ENCODE results near the gene EPC2. TPM values are rescaled to one million over a fixed set of nuclear protein-coding genes. Genes with fewer than 3 reads are reported as not detected.
A peak's percentile ranks its signal among the peaks of the same experiment; 100 is the strongest.

The EPC2 gene
- total and polyA plus RNA-seq, 4 donors, result 7.0 to 65.3 (median 20.8) TPM

GRCh38 chr2:148613231-148614013 lies 31.1 kb upstream of the EPC2 start:
- no peak overlapping the region for H3K27ac ChIP-seq (ENCODE audit: low read depth in 1 of 2, low read length in 1 of 2)
- WGBS, 2 donors, result 95 to 96% methylated on average over 7 of the region's 7 CpGs
- peaks cover 4 to 23% (median 18%) of the 10 kb centered on the region in 5 donors for H3K4me1 ChIP-seq (ENCODE audit: control insufficient read depth in 5 of 5, insufficient read depth in 5 of 5, low read length in 5 of 5)

DNA sequence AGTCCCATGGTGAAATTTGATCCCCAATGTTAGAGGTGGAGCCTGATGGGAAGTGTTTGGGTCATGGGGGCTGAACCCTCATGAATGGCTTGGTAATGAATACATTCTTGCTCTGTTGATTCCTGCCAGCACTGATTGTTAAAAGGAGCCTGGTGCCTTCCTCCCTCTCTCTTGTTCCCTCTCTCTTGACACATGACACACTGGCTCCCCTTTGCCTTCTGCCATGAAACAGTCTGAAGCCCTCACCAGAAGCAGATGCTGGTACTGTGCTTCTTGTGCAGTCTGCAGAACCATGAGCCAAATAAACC lies 30.6 kb upstream of the EPC2 start:
- no peak overlapping the region for H3K9ac ChIP-seq (ENCODE audit: insufficient read depth in 1 of 2, low read length in 2 of 2)
- H3K27ac ChIP-seq (ENCODE audit: low read depth in 1 of 2, low read length in 1 of 2), result peak overlapping the region; percentile 1 to 82
- H3K4me1 ChIP-seq (ENCODE audit: control insufficient read depth in 5 of 5, insufficient read depth in 5 of 5, low read length in 5 of 5), result peaks cover 4 to 23% (median 19%) of the 10 kb centered on the region in 5 donors
- H3K4me3 ChIP-seq, result no peak overlapping the region
- H3K36me3 ChIP-seq (ENCODE audit: control insufficient read depth in 4 of 4, insufficient read depth in 4 of 4, low read length in 4 of 4), result no peaks in the 10 kb centered on the region
- H3K9me3 ChIP-seq (ENCODE audit: control insufficient read depth in 4 of 4, insufficient read depth in 3 of 4, low read length in 3 of 4), result no peaks in the 10 kb centered on the region
- ATAC-seq (ENCODE audit: insufficient read depth, low FRiP score) (no peak), DNase-seq (peak in 2 of 3 donors; percentile 22 to 34)
- no peaks in the 10 kb centered on the region for H3K27me3 ChIP-seq (ENCODE audit: control insufficient read depth in 3 of 3, insufficient read depth in 3 of 3, low read length in 2 of 3)
- TF ChIP-seq, protein P1, sequence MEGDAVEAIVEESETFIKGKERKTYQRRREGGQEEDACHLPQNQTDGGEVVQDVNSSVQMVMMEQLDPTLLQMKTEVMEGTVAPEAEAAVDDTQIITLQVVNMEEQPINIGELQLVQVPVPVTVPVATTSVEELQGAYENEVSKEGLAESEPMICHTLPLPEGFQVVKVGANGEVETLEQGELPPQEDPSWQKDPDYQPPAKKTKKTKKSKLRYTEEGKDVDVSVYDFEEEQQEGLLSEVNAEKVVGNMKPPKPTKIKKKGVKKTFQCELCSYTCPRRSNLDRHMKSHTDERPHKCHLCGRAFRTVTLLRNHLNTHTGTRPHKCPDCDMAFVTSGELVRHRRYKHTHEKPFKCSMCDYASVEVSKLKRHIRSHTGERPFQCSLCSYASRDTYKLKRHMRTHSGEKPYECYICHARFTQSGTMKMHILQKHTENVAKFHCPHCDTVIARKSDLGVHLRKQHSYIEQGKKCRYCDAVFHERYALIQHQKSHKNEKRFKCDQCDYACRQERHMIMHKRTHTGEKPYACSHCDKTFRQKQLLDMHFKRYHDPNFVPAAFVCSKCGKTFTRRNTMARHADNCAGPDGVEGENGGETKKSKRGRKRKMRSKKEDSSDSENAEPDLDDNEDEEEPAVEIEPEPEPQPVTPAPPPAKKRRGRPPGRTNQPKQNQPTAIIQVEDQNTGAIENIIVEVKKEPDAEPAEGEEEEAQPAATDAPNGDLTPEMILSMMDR (IDR thresholded peaks at IDR 0.05; ENCODE audit: control extremely low read depth, extremely low read depth), result no peak

More at GRCh38 chr2:148613231-148614013, 31.1 kb upstream of the EPC2 start:
- no peak for ATAC-seq (ENCODE audit: insufficient read depth, low FRiP score)
- no peaks in the 10 kb centered on the region for H3K36me3 ChIP-seq (ENCODE audit: control insufficient read depth in 4 of 4, insufficient read depth in 4 of 4, low read length in 4 of 4)
- TF ChIP-seq, protein P1 (IDR thresholded peaks at IDR 0.05; ENCODE audit: control extremely low read depth, extremely low read depth), result no peak
- no peaks in the 10 kb centered on the region for H3K27me3 ChIP-seq (ENCODE audit: control insufficient read depth in 3 of 3, insufficient read depth in 3 of 3, low read length in 2 of 3)
- no peak overlapping the region for H3K9ac ChIP-seq (ENCODE audit: insufficient read depth in 1 of 2, low read length in 2 of 2)
- H3K4me3 ChIP-seq, result no peak overlapping the region
- no peaks in the 10 kb centered on the region for H3K9me3 ChIP-seq (ENCODE audit: control insufficient read depth in 4 of 4, insufficient read depth in 3 of 4, low read length in 3 of 4)
- no peak for DNase-seq

- no peaks in the 10 kb centered on the region for H3K36me3 ChIP-seq (ENCODE audit: control insufficient read depth in 4 of 4, insufficient read depth in 4 of 4, low read length in 4 of 4)
- no peaks in the 10 kb centered on the region for H3K27me3 ChIP-seq (ENCODE audit: control insufficient read depth in 3 of 3, insufficient read depth in 3 of 3, low read length in 2 of 3)
- H3K9ac ChIP-seq (ENCODE audit: insufficient read depth in 1 of 2, low read length in 2 of 2), result peak overlapping the region in 1 of 2 donors; percentile 7
- WGBS, 2 donors, result 35 to 41% methylated on average over 6 of the region's 6 CpGs
- ATAC-seq (ENCODE audit: insufficient read depth, low FRiP score) (peak; percentile 71), DNase-seq (peak; percentile 75 to 86 (median 76))
- peak overlapping the region; percentile 1 to 82 for H3K27ac ChIP-seq (ENCODE audit: low read depth in 1 of 2, low read length in 1 of 2)
- H3K4me3 ChIP-seq, result no peak overlapping the region
- TF ChIP-seq, protein P1 (IDR thresholded peaks at IDR 0.05; ENCODE audit: control extremely low read depth, extremely low read depth), result no peak
- H3K9me3 ChIP-seq (ENCODE audit: control insufficient read depth in 4 of 4, insufficient read depth in 3 of 4, low read length in 3 of 4), result no peaks in the 10 kb centered on the region
- H3K4me1 ChIP-seq (ENCODE audit: control insufficient read depth in 5 of 5, insufficient read depth in 5 of 5, low read length in 5 of 5), result peaks cover 4 to 23% (median 19%) of the 10 kb centered on the region in 5 donors
These were observed 30.1 kb upstream of the EPC2 start for GRCh38 chr2:148614322-148615049.

All from lung (tissue), 12 donors.